WTC11 (cell line): ENCODE results near the gene TTC33.

Experiments used
- CREB1 ChIP-seq: sonication (generic); formaldehyde crosslinking; IDR thresholded peaks from 2 replicates; pipeline ENCODE4 v1.8.0; 2023; ENCODE audit warnings: mild to moderate bottlenecking, missing genetic modification reagents
- CTCF ChIP-seq: fragments of 200-600 bp; IDR thresholded peaks from 2 replicates; pipeline ENCODE4 v1.8.0; 2022; ENCODE audit warnings: antibody characterized with exemption
- ESRRA ChIP-seq: sonication (generic); formaldehyde crosslinking; IDR thresholded peaks from 2 replicates; pipeline ENCODE4 v1.8.1; 2022; ENCODE audit warnings: mild to moderate bottlenecking, missing genetic modification reagents, borderline replicate concordance
- SP1 ChIP-seq: sonication (generic); formaldehyde crosslinking; conservative IDR thresholded peaks from 2 replicates; pipeline ENCODE4 v1.8.1; 2022; ENCODE audit warnings: missing genetic modification reagents

GRCh38 chr5:40547557-40547956, 208.2 kb downstream of the TTC33 start:
- TF ChIP-seq CTCF (no peak), ESRRA (CRISPR knock-in tag) (no peak), SP1 (CRISPR knock-in tag) (no peak), CREB1 (no peak)
